GM18498 (cell line): ENCODE measurements around the gene BCAS3.
"Not testable (repeated sequence)": the region's sequence is repeated elsewhere in the genome, so short reads cannot be mapped to it uniquely, and the experiment has no call there.

ENCODE experiments used
- ATAC-seq: cut with Tn5 transposase; IDR thresholded peaks from one replicate; pipeline ENCODE4 v1.9.1; 2021; ENCODE audit warnings: mild to moderate bottlenecking, moderate library complexity; ENCODE audit not compliant: unreplicated experiment

Gene BCAS3

DNA sequence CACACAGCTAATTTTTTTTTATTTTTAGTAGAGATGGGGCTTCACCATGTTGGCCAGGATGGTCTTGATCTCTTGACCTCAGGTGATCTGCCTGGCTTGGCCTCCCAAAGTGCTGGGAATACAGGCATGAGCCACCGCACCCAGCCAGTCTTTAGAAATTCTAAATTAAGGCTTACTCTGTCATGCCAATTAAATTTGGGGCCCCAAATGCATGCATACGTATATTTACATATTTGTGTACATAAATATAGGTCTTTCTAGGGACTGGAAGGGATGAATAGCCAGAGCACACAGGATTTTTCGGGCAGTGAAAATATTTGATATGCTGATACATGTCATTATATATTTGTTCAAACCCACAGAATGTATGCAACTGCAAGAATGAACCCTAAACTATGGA is 105.1 kb downstream of the BCAS3 start:
- no peak for ATAC-seq

DNA sequence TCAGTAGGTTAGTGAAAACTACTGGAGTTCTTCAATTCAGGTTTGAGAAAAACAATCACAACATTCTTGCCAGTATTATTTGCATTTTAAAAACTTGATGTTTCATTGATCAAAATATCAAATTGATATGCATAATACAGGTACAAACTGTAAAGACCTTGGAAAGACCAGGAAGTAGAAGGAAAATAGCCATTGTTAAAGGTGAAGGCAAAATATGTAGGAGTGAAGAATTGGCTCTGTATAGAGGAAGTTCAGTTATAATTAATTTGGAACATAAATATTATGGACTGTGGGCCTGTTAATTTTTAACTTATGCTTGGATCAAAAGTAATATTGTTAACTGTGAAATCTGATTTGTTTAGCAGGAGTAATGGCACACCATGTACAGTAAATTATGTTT is 112.6 kb downstream of the BCAS3 start:
- no peak for ATAC-seq

DNA sequence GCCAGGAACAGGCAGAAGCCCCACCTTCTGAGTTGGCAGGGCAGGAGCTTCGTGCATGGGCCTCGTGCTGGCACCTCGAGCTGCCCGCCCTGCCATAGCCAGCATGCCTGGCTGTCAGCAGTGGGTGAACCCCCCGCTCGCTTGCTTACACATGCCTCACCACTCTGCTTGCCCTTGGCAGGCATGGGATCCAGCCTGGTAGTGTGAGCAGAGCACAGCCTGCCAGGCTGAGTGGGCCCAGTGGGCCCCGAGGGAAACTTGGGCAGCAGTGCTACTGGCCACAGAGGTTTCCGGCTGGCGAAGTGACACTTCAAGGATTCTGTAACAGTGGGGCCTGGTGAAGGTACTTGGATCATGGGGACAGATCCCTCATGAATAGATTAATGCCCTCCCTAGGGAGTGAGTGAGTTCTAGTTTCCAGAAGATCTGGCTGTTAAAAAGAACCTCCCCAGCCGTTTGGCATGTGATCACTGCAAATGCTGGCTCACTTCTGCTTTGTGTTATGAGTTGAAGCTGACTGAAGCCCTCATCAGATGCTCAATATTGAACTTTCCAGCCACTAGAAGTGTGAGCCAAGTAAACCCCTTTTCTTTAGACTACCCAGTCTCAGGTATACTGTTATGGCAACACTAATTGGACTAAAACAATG is 114.7 kb downstream of the BCAS3 start:
- no peak for ATAC-seq

DNA sequence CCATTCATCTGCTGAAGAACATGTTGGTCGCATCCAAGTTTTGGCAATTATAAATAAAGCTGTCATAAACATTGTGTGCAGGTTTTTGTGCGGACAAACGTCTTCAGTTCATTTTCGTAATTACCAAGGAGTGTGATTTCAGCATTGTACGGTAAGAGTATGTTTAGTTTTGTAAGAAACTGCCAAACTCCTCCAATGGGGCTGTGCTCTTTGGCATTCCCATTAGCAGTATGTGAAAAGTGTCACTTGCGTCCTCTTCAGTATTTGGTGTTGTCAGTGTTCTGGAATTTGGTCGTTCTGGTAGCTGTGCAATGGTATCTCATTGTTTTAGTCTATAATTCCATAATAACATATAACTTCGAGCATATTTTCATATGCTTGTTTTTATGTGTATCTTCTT is 120.9 kb downstream of the BCAS3 start:
- ATAC-seq, result no peak

DNA sequence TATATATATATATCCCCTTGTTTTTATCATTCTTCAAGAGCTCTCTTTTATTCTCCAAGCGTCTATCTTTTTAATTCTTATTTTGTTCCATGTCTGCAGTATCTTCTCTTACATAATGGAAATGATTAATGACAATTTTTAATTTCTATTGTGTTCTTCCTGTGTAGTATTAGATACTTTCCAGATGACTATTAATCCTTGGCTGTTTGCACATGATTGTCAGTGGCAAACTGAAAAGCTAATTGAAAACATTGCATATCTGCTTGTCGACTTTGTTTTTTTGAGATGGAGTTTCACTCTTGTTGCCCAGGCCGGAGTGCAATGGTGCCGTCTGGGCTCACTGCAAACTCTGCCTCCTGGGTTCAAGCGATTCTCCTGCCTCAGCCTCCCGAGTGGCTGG is 124.7 kb downstream of the BCAS3 start:
- ATAC-seq, result no peak

DNA sequence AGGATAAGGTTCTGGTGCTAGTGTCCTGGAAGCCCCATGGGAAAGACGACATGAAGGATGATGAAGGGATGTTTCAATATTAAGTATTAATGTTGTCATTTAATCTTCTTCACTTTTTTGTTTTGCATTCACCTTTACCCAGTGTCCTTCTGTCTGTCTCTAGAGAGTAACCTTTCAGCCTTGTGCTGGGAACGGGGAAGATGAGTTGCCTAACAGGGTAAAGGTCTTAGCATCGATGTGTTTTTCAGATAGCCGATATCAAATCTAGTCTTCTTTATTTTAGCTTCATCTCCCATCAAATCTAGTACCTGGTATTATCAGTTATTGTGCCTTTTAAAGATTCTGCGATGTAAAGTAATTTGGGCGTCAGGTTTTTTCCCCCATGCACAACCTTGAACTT is 125.4 kb downstream of the BCAS3 start:
- ATAC-seq, result no peak

DNA sequence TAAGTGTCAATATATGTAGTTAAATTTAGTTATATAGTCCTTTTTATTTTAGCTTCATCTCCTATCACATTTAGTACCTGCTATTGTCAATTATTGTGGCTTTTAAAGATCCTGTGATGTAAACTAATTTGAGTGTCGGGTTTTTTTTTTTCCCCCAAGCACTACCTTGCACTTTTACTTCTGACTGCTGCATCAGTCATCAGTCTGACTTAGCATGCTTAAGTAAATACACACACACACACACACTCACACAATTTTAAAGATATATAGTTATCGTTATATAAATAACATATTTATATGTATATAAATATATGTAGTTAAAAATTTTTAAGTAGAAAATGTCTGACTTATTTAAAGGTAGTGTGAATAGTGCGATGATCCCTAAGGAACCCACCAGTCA is 127.2 kb downstream of the BCAS3 start:
- ATAC-seq, result no peak

DNA sequence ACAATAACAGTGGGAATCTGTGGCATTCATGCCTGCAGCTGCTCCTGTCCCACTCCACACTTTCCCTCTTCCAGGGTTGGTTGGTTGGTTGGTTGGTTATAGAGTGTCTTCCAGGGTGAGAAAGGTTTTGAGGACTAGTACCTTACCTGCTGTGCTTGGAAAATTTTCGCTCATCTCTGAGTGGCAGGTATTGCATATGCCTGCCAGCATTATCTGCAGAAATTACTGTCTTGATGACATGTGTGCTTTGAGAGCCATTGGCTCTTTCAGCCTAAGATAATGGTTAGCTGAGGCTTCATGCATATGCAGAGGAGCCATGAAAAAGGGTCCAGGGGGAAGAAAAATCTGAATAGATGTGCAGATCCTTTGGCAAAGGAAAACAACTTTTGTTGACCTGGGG is 131.8 kb downstream of the BCAS3 start:
- ATAC-seq, result no peak

DNA sequence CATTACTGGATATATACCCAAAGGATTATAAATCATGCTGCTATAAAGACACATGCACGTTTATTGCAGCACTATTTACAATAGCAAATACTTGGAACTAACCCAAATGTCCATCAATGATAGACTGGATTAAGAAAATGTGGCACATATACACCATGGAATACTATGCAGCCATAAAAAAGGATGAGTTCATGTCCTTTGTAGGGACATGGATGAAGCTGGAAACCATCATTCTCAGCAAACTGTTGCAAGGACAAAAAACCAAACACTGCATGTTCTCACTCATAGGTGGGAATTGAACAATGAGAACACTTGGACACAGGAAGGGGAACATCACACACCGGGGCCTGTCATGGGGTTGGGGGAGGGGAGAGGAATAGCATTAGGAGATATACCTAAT is 137.3 kb downstream of the BCAS3 start:
- not testable (repeated sequence) for ATAC-seq

DNA sequence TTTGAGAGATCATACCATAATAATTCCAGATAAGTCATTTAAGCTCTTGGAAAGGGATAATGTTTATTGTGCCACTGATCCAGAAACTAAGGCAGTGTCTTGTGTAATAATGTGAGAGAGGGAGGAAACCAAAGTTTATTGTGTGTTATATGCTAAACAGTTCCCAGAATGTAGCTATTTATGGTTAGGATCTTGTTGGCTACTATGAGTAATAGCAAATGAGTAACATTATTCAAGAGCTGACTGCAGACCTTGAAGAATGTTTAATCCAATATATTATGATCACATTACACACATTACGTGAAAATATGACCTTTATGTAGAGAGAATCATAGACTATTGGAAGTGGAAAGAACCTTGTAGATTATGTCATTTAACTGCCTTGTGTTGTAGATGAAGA is 139.5 kb downstream of the BCAS3 start:
- ATAC-seq, result no peak

DNA sequence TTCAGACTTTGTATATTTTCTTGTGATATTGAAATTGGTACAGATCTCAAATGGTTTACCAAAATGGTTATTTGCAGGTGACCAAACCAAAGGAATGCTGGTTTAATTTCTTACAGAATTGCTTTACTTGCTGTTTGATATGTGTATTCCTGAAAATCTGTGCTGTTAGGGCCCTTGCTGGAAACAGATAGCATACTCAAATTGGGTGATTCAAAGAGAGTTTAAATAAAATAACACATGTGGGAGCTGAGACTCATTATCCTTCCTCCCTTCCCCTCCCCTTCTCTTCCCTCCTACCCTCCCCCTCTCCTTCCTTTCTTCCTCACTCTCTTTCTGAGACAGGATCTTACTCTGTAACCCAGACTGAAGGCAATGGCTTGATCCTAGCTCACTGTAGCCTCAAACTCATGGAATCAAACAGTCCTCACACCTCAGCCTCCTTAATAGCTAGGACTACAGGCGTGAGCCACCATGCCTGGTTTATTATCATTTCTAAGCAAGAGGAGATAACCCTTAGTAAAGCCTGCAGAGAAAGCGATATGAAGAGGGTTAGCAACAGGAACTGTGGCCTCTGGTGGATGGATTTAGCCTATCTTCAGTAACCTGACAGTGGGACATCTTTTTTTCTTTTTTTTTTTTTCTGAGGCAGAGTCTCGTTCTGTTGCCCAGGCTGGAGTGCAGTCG is 141.9 kb downstream of the BCAS3 start:
- no peak for ATAC-seq

DNA sequence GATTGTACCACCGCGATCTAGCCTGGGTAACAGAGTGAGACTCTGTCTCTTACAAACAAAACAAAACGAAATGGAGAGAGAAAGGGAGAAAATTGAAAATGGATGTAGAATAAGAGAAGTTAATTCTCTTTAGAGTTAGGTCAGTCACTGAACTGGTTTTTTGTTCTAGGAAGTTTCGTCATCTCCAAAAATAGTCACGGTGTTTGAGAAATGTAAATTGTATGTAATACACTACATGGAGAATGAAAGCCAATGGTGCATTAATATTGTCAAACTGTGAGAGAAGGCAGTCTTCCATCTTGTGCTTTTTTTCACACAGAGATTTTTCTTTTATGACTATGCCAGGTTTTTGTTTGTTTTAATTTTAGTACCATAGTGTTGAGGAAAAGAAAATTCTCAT is 145.9 kb downstream of the BCAS3 start:
- no peak for ATAC-seq

DNA sequence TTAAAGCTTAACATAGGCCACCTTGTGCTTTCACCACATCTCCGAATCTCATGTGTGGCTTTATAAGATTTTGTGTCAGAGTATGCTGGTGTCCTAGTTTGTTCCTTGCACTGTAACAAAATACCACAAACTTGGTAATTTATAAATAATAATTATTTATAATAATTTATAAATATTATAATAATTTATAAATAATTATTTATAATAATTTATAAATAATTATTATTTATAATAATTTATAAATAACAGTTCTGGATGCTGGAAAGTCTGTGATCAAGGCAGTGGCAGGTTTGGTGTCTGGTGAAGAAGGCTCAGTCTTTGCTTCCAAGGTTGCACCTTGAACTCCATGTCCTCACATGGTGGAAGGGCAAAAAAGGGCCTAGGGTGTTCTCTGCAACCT is 147.7 kb downstream of the BCAS3 start:
- ATAC-seq, result no peak

DNA sequence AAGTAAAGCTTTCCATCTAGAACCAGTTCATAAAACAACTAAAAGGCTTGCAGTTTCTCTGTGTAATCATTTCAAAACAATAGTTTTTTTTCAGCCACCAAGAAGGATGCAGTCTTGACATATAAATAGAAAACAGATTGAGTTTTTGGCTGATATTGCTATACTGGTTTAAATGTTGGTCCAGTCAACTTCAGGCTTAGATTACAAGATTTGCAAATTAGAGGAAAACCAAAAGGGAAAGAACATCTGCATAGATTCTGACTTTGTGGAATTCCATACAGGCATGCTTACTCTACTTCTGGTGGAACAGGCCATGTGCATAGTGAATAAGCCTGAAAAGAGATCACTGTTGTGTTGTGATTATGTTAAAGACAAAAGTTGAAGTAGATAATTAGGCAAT is 150.3 kb downstream of the BCAS3 start:
- no peak for ATAC-seq

DNA sequence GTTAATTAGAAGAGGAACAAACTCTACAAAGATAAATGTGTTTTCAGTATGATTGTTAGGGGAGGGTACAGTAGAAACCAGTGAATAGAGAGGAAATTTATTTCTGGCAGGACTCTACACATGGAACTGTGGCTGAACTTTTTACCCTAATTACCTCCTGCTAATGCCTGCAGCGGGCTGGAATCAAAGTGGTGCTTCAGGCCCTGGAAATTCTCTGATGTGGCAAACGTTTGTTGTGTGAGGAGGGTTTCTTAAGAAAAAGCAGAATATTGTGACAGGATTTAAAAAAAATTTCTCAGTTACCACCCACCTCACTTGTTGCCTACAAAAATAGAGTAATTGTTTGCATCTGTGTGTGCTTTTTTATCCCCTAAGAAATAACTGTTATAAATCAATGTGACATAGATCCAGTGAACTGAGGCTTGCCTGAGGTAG is 154.5 kb downstream of the BCAS3 start:
- no peak for ATAC-seq

DNA sequence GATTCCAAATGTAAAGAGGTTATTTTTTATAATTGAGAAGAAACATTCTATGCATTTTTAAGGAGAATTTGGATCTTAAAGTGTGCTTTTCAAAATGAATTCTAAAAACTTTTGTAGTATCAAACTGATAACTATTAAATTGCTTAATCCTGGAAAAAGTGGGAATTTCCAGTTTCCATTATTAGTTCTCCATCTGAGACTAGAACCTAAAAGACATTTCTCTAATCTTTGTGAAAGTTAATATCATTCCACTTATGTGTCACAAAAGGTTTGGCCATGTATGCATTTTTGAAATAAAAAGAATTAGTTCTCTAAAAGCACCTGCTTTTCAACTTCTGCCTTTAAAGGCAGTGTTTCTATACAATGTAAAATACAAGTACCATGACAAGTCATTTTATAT is 155.0 kb downstream of the BCAS3 start:
- no peak for ATAC-seq

DNA sequence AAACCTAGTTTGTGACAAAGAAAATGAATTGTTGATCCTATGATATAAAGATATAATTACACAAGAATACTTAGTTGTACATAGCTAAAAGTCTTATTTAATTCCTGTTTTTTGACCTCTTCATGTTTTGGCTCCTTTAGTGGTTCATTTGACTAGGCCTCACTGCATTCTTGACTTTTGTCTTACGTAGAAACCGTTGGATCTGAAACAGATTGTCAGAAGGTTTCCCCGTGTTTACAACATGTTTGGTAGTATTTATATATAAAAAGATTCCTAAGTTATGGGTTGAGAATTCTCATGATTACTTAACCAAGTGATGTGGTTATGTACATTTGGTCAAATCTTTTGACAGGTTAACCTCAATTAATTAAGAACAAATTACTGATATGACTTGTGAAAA is 162.8 kb downstream of the BCAS3 start:
- no peak for ATAC-seq

DNA sequence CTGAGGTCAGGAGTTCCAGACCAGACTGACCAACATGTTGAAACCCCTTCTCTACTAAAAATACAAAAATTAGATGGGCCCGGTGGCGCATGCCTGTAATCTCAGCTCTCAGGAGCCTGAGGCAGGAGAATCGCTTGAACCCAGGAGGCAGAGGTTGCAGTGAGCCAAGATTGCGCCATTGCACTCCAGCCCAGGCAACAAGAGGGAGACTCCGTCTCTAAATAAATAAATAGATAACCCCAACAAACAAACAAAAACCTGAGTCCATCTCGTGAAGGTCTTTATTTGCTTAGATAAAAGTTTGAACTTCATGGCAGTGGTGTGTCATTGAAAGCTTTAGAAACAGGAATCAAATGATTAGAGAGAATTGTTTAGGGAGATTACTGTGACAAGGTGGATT is 167.4 kb downstream of the BCAS3 start:
- no peak for ATAC-seq

DNA sequence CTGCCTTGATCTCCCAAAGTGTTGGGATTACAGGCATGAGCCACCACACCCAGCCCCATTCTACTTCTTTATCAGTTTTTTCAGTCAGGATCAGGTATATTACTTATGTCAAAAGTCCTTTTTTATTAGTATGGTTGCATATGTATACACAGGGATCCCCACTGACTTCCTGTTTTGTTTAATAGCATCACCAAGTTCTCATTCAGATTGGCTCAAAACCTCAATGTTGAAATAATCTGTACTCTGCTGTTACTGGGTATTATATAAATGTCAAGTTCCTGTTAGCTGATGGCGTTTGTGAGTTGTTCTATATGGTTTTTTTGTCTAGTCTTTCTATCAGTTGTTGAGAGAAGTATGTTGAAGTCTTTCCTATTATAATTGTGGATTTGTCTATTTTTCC is 168.5 kb downstream of the BCAS3 start:
- no peak for ATAC-seq

DNA sequence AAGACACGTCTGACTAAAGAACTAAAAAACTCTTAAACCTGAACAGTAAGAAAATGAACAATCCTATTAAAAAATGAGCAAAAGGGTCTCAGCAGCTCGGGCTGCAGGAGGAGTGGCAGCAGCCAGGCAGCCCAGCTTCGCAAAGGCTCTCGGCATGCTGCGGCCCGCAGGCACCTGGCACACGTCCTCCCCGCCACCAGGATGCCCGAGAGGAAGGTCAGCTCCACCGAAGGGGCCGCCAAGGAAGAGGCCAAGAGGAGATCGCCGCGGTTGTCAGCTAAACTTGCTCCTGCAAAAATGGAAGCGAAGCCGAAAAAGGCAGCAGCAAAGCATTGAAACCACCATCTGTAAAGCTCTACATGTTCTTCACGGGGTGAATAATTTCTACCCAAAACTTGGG is 173.5 kb downstream of the BCAS3 start:
- ATAC-seq, result no peak

DNA sequence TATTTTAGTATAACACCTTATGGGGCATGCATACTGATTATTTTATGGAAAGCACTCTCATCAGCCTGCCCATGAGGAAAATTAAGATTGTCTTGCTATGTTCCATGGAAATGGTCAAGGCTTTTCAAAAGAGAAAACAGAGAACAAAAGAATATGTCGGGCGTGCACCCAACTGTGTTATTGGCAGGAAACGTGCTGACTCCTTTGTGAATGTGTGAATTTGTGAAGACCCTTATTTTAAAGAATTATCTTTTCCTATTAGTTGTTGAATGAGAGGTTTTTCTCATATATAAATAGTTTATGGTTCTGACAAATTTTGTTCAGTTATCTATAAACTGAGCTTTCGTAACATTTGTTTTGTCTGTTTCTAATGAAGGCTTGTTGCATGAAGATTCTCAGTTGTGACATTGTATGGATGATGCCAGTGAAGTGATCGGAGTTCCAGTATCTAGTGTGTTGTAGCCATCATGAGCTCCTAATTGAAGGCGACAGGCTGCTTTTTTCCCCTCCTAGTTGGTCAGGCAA is 180.0 kb downstream of the BCAS3 start:
- no peak for ATAC-seq

DNA sequence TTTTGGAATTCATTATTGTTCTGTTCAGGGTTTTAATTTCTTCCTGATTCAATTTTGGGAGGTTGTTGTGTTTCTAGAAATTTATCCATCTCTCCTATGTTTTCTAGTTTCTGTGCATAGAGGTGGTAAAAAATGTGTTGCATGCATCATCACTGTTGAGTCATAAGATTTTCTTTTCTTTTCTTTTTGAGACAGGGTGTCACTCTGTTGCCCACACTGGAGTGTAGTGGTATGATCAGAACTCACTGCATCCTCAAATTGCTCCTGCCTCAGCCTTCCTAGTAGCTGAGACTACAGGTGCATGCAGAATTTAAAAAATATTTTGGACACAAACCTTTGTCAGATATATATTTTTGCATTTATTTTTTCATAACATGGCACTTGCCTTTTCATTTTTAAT is 184.8 kb downstream of the BCAS3 start:
- no peak for ATAC-seq
